HepG2 (cell line): ENCODE measurements around the gene SMNDC1. TPM values are rescaled to one million over a fixed set of nuclear protein-coding genes. Genes with fewer than 3 reads are reported as not detected.

Source experiments
- AGO2 ChIP-seq: fragments of 200-400 bp; formaldehyde crosslinking; optimal IDR thresholded peaks from 2 replicates; pipeline ENCODE3; 2017; ENCODE audit warnings: mild to moderate bottlenecking, low read depth, low read length, moderate library complexity
- GATAD2A ChIP-seq: IDR thresholded peaks from 2 replicates; pipeline ENCODE4 v1.6.1; 2016
- HDAC1 ChIP-seq: sonication (generic); formaldehyde crosslinking; IDR thresholded peaks from 2 replicates; pipeline ENCODE4 v1.5.1; 2020; ENCODE audit warnings: mild to moderate bottlenecking, missing genetic modification reagents
- HES4 ChIP-seq: sonication (generic); formaldehyde crosslinking; IDR thresholded peaks from 2 replicates; pipeline ENCODE4 v1.9.0; 2021; ENCODE audit warnings: mild to moderate bottlenecking, missing genetic modification reagents, borderline replicate concordance
- NR2C2 ChIP-seq: sonication (generic); formaldehyde crosslinking; IDR thresholded peaks from 2 replicates; pipeline ENCODE4 v1.4.0; 2020; ENCODE audit warnings: missing genetic modification reagents, mild to moderate bottlenecking, moderate library complexity, borderline replicate concordance
- SALL1 ChIP-seq: sonication (generic); formaldehyde crosslinking; IDR thresholded peaks from 2 replicates; pipeline ENCODE4 v1.8.0; 2022; ENCODE audit warnings: mild to moderate bottlenecking, missing genetic modification reagents
- ZFY ChIP-seq: sonication (generic); formaldehyde crosslinking; IDR thresholded peaks from 2 replicates; pipeline ENCODE4 v1.4.0; 2020; ENCODE audit warnings: missing genetic modification reagents
- ZNF773 ChIP-seq: sonication (generic); formaldehyde crosslinking; IDR thresholded peaks from 2 replicates; pipeline ENCODE4 v1.4.0; 2020; ENCODE audit warnings: missing genetic modification reagents, borderline replicate concordance
- ZNF83 ChIP-seq: sonication (generic); formaldehyde crosslinking; IDR thresholded peaks from 2 replicates; pipeline ENCODE4 v1.4.0; 2020; ENCODE audit warnings: missing genetic modification reagents, mild to moderate bottlenecking, borderline replicate concordance
- ZSCAN25 ChIP-seq: sonication (generic); formaldehyde crosslinking; IDR thresholded peaks from 2 replicates; pipeline ENCODE4 v1.8.0; 2022; ENCODE audit warnings: mild to moderate bottlenecking, missing genetic modification reagents
- polyA plus RNA-seq, 8 experiments: library from polyadenylated mRNA; depleted of rRNA in 3 of 8; stranded (reverse) in 7 of 8; unstranded in 1 of 8; fragments of >200 nt; fragmentation: Illumina TruSeq in 4 of 8; extraction: Trizol in 4 of 8; gene quantifications; 2 replicates each; pipeline versions ENCODE4 v1.2.1 to v1.2.3, GENCODE V29; 2011 to 2016; ENCODE audit warnings: low read depth in 4 of 8, missing spikeins in 1 of 8, mixed read lengths in 1 of 8; ENCODE audit not compliant: insufficient read depth in 1 of 8
- total RNA-seq, 5 experiments: library from RNA; depleted of rRNA; stranded (reverse); fragments of >200 nt; fragmentation: Illumina TruSeq; extraction: Trizol; gene quantifications; 2 replicates each; pipeline ENCODE4 v1.2.3, GENCODE V29; 2016; ENCODE audit warnings: low read depth in 1 of 5
- TF ChIP-seq, protein P1 (sequence below): sonication (generic); formaldehyde crosslinking; IDR thresholded peaks from 2 replicates; pipeline ENCODE4 v1.5.1; 2020; ENCODE audit warnings: mild to moderate bottlenecking, missing genetic modification reagents, moderate library complexity
- TF ChIP-seq, protein P2 (sequence below): sonication (generic); formaldehyde crosslinking; IDR thresholded peaks from 2 replicates; pipeline ENCODE4 v1.5.1; 2020; ENCODE audit warnings: mild to moderate bottlenecking, missing genetic modification reagents, borderline replicate concordance
- TF ChIP-seq, protein P3 (sequence below): sonication (generic); formaldehyde crosslinking; IDR thresholded peaks from 2 replicates; pipeline ENCODE4 v1.5.0; 2020; ENCODE audit warnings: missing genetic modification reagents
- TF ChIP-seq, protein P4 (sequence below): sonication (generic); formaldehyde crosslinking; IDR thresholded peaks from 2 replicates; pipeline ENCODE4 v1.5.1; 2020; ENCODE audit warnings: mild to moderate bottlenecking, missing genetic modification reagents
- TF ChIP-seq, protein P5 (sequence below): IDR thresholded peaks from 2 replicates; pipeline ENCODE4 v1.6.1; 2016

Gene SMNDC1
- total and polyA plus RNA-seq, 2 of the 13 experiments (the other 11 are each of a cell fraction or from before 2014, with no cell fraction given) = 7.8 to 8.9 TPM

DNA sequence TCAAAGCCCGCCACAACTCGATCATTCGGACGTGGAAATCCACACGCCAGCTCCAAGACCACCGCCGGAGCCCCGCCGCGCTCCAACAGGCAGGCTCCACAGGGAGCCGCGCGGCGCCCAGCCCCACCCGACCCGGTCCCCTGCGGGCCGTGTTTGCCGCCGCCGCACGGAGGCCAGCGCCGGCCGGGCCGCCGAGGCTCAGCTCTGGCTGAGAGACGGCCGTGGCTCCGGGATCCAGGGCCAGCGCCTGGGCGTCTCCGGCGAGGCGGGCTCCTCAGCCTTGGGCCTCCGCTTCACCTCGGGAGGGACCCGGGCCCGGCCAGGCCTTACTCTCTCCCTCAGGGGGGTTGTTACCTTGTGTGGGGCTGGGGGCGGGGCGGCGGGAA lies 333 bp downstream of the SMNDC1 start (continued):
- peak; percentile 26; the same call in 1 of the 2 replicates for TF ChIP-seq HES4
- TF ChIP-seq, protein P1, sequence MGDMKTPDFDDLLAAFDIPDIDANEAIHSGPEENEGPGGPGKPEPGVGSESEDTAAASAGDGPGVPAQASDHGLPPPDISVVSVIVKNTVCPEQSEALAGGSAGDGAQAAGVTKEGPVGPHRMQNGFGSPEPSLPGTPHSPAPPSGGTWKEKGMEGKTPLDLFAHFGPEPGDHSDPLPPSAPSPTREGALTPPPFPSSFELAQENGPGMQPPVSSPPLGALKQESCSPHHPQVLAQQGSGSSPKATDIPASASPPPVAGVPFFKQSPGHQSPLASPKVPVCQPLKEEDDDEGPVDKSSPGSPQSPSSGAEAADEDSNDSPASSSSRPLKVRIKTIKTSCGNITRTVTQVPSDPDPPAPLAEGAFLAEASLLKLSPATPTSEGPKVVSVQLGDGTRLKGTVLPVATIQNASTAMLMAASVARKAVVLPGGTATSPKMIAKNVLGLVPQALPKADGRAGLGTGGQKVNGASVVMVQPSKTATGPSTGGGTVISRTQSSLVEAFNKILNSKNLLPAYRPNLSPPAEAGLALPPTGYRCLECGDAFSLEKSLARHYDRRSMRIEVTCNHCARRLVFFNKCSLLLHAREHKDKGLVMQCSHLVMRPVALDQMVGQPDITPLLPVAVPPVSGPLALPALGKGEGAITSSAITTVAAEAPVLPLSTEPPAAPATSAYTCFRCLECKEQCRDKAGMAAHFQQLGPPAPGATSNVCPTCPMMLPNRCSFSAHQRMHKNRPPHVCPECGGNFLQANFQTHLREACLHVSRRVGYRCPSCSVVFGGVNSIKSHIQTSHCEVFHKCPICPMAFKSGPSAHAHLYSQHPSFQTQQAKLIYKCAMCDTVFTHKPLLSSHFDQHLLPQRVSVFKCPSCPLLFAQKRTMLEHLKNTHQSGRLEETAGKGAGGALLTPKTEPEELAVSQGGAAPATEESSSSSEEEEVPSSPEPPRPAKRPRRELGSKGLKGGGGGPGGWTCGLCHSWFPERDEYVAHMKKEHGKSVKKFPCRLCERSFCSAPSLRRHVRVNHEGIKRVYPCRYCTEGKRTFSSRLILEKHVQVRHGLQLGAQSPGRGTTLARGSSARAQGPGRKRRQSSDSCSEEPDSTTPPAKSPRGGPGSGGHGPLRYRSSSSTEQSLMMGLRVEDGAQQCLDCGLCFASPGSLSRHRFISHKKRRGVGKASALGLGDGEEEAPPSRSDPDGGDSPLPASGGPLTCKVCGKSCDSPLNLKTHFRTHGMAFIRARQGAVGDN (CRISPR knock-in tag) = peak; percentile 48
- TF ChIP-seq ZNF83 (CRISPR knock-in tag) = no peak
- TF ChIP-seq SALL1 (CRISPR knock-in tag) = 0 out of 2 replicates have a peak, but pooled peaks have one; percentile 6
- peak; percentile 83 for TF ChIP-seq AGO2
- TF ChIP-seq HDAC1 (CRISPR knock-in tag) = peak; percentile 22; the same call in 1 of the 2 replicates
- no peak for TF ChIP-seq ZSCAN25 (CRISPR knock-in tag)
- TF ChIP-seq, protein P2, sequence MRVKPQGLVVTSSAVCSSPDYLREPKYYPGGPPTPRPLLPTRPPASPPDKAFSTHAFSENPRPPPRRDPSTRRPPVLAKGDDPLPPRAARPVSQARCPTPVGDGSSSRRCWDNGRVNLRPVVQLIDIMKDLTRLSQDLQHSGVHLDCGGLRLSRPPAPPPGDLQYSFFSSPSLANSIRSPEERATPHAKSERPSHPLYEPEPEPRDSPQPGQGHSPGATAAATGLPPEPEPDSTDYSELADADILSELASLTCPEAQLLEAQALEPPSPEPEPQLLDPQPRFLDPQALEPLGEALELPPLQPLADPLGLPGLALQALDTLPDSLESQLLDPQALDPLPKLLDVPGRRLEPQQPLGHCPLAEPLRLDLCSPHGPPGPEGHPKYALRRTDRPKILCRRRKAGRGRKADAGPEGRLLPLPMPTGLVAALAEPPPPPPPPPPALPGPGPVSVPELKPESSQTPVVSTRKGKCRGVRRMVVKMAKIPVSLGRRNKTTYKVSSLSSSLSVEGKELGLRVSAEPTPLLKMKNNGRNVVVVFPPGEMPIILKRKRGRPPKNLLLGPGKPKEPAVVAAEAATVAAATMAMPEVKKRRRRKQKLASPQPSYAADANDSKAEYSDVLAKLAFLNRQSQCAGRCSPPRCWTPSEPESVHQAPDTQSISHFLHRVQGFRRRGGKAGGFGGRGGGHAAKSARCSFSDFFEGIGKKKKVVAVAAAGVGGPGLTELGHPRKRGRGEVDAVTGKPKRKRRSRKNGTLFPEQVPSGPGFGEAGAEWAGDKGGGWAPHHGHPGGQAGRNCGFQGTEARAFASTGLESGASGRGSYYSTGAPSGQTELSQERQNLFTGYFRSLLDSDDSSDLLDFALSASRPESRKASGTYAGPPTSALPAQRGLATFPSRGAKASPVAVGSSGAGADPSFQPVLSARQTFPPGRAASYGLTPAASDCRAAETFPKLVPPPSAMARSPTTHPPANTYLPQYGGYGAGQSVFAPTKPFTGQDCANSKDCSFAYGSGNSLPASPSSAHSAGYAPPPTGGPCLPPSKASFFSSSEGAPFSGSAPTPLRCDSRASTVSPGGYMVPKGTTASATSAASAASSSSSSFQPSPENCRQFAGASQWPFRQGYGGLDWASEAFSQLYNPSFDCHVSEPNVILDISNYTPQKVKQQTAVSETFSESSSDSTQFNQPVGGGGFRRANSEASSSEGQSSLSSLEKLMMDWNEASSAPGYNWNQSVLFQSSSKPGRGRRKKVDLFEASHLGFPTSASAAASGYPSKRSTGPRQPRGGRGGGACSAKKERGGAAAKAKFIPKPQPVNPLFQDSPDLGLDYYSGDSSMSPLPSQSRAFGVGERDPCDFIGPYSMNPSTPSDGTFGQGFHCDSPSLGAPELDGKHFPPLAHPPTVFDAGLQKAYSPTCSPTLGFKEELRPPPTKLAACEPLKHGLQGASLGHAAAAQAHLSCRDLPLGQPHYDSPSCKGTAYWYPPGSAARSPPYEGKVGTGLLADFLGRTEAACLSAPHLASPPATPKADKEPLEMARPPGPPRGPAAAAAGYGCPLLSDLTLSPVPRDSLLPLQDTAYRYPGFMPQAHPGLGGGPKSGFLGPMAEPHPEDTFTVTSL (CRISPR knock-in tag) = no peak
- peak; percentile 89; the same call in 1 of the 2 replicates for TF ChIP-seq ZFY (CRISPR knock-in tag)
- TF ChIP-seq, protein P3, sequence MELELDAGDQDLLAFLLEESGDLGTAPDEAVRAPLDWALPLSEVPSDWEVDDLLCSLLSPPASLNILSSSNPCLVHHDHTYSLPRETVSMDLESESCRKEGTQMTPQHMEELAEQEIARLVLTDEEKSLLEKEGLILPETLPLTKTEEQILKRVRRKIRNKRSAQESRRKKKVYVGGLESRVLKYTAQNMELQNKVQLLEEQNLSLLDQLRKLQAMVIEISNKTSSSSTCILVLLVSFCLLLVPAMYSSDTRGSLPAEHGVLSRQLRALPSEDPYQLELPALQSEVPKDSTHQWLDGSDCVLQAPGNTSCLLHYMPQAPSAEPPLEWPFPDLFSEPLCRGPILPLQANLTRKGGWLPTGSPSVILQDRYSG (CRISPR knock-in tag) = peak; percentile 78; the same call in 1 of the 2 replicates
- TF ChIP-seq, protein P4, sequence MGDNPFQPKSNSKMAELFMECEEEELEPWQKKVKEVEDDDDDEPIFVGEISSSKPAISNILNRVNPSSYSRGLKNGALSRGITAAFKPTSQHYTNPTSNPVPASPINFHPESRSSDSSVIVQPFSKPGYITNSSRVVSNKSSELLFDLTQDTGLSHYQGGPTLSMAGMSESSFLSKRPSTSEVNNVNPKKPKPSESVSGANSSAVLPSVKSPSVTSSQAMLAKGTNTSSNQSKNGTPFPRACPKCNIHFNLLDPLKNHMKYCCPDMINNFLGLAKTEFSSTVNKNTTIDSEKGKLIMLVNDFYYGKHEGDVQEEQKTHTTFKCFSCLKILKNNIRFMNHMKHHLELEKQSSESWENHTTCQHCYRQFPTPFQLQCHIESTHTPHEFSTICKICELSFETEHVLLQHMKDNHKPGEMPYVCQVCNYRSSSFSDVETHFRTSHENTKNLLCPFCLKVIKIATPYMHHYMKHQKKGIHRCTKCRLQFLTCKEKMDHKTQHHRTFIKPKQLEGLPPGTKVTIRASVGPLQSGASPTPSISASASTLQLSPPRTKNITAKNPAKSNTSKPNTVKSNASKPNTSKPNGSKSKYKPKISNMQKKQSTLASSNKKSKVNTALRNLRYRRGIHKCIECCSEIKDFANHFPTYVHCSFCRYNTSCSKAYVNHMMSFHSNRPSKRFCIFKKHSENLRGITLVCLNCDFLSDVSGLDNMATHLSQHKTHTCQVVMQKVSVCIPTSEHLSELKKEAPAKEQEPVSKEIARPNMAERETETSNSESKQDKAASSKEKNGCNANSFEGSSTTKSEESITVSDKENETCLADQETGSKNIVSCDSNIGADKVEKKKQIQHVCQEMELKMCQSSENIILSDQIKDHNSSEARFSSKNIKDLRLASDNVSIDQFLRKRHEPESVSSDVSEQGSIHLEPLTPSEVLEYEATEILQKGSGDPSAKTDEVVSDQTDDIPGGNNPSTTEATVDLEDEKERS (CRISPR knock-in tag) = 0 out of 2 replicates have a peak, but pooled peaks have one; percentile 1
- peak; percentile 27; the same call in 1 of the 2 replicates for TF ChIP-seq NR2C2
- TF ChIP-seq, protein P5, sequence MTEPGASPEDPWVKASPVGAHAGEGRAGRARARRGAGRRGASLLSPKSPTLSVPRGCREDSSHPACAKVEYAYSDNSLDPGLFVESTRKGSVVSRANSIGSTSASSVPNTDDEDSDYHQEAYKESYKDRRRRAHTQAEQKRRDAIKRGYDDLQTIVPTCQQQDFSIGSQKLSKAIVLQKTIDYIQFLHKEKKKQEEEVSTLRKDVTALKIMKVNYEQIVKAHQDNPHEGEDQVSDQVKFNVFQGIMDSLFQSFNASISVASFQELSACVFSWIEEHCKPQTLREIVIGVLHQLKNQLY = no peak
- no peak for TF ChIP-seq GATAD2A
- peak; percentile 31; the same call in 1 of the 2 replicates for TF ChIP-seq ZNF773 (CRISPR knock-in tag)
